ENCODE results near the gene CPNE4. TPM values are rescaled to one million over a fixed set of nuclear protein-coding genes. Genes with fewer than 3 reads are reported as not detected.

CPNE4 gene
- total RNA-seq, 1 experiment from 2014 or later = 0.41 TPM

GRCh38 chr3:132034097-132034485, 723 bp downstream of the CPNE4 start:
- H3K27ac Mint-ChIP-seq (ENCODE audit: unreplicated experiment) = no peak overlapping the region
- H3K9me3 Mint-ChIP-seq (ENCODE audit: unreplicated experiment) = no peaks in the 10 kb centered on the region
- peaks cover 15% of the 10 kb centered on the region for H3K27me3 Mint-ChIP-seq (ENCODE audit: insufficient read depth, unreplicated experiment)
- no peak for DNase-seq
- CTCF ChIA-PET = no interaction called here
- H3K4me1 Mint-ChIP-seq (ENCODE audit: low read depth, unreplicated experiment) = no peaks in the 10 kb centered on the region
- POLR2A ChIA-PET = no interaction called here
- no peak for TF ChIP-seq CTCF (IDR thresholded peaks at IDR 0.05; ENCODE audit: insufficient read depth in 1 of 2, low read depth in 1 of 2, low read length in 1 of 2, severe bottlenecking in 1 of 2, unreplicated experiment in 1 of 2)
- intact Hi-C loops (cut with micrococcal nuclease; ENCODE audit: unreplicated experiment) = no loop called here
- H3K36me3 Mint-ChIP-seq (ENCODE audit: insufficient read depth, unreplicated experiment) = no peaks in the 10 kb centered on the region
- H3K4me3 ChIP-seq (ENCODE audit: low read depth, low read length) = no peak overlapping the region
- H3K36me3 ChIP-seq (ENCODE audit: control insufficient read depth, insufficient read depth, low read length) = no peaks in the 10 kb centered on the region
- no peak overlapping the region for H3K4me3 Mint-ChIP-seq (ENCODE audit: unreplicated experiment)
- no peaks in the 10 kb centered on the region for H3K27me3 ChIP-seq (replicated peaks; ENCODE audit: control insufficient read depth, insufficient read depth, low read length)
- H3K4me1 ChIP-seq = peaks cover under 1% of the 10 kb centered on the region; the same call in 1 of the 2 replicates
- no peaks in the 10 kb centered on the region for H3K9me3 ChIP-seq
- BruUV-seq (replicated peaks) = no TSS peak

GRCh38 chr3:132033471-132033870, 1.3 kb downstream of the CPNE4 start:
- no peak overlapping the region for H3K4me3 Mint-ChIP-seq (ENCODE audit: unreplicated experiment)
- intact Hi-C loops (cut with micrococcal nuclease; ENCODE audit: unreplicated experiment) = no loop called here
- Histone ChIP-seq H3K4me1 (peaks cover 3% of the 10 kb centered on the region; the same call in 1 of the 2 replicates), H3K4me3 (ENCODE audit: low read depth, low read length) (no peak overlapping the region), H3K27me3 (replicated peaks; ENCODE audit: control insufficient read depth, insufficient read depth, low read length) (no peaks in the 10 kb centered on the region), H3K36me3 (ENCODE audit: control insufficient read depth, insufficient read depth, low read length) (no peaks in the 10 kb centered on the region), H3K9me3 (no peaks in the 10 kb centered on the region)
- no peak for TF ChIP-seq CTCF (IDR thresholded peaks at IDR 0.05; ENCODE audit: insufficient read depth in 1 of 2, low read depth in 1 of 2, low read length in 1 of 2, severe bottlenecking in 1 of 2, unreplicated experiment in 1 of 2)
- H3K9me3 Mint-ChIP-seq (ENCODE audit: unreplicated experiment) = no peaks in the 10 kb centered on the region
- H3K27ac Mint-ChIP-seq (ENCODE audit: unreplicated experiment) = no peak overlapping the region
- H3K4me1 Mint-ChIP-seq (ENCODE audit: low read depth, unreplicated experiment) = no peaks in the 10 kb centered on the region
- no TSS peak for BruUV-seq (replicated peaks)
- DNase-seq = no peak
- peaks cover 15% of the 10 kb centered on the region for H3K27me3 Mint-ChIP-seq (ENCODE audit: insufficient read depth, unreplicated experiment)
- POLR2A ChIA-PET = no interaction called here
- CTCF ChIA-PET = no interaction called here
- no peaks in the 10 kb centered on the region for H3K36me3 Mint-ChIP-seq (ENCODE audit: insufficient read depth, unreplicated experiment)

GRCh38 chr3:132032959-132033358, 1.9 kb downstream of the CPNE4 start:
- BruUV-seq (replicated peaks) = no TSS peak
- H3K4me3 Mint-ChIP-seq (ENCODE audit: unreplicated experiment) = no peak overlapping the region
- no peak for DNase-seq
- ChIA-PET POLR2A (no interaction called here), CTCF (no interaction called here)
- Histone ChIP-seq H3K4me3 (ENCODE audit: low read depth, low read length) (no peak overlapping the region), H3K27me3 (replicated peaks; ENCODE audit: control insufficient read depth, insufficient read depth, low read length) (no peaks in the 10 kb centered on the region), H3K4me1 (peaks cover 3% of the 10 kb centered on the region; the same call in 1 of the 2 replicates), H3K36me3 (ENCODE audit: control insufficient read depth, insufficient read depth, low read length) (no peaks in the 10 kb centered on the region), H3K9me3 (no peaks in the 10 kb centered on the region)
- H3K9me3 Mint-ChIP-seq (ENCODE audit: unreplicated experiment) = no peaks in the 10 kb centered on the region
- intact Hi-C loops (cut with micrococcal nuclease; ENCODE audit: unreplicated experiment) = no loop called here
- no peak for TF ChIP-seq CTCF (IDR thresholded peaks at IDR 0.05; ENCODE audit: insufficient read depth in 1 of 2, low read depth in 1 of 2, low read length in 1 of 2, severe bottlenecking in 1 of 2, unreplicated experiment in 1 of 2)
- H3K27ac Mint-ChIP-seq (ENCODE audit: unreplicated experiment) = no peak overlapping the region
- no peaks in the 10 kb centered on the region for H3K36me3 Mint-ChIP-seq (ENCODE audit: insufficient read depth, unreplicated experiment)
- H3K4me1 Mint-ChIP-seq (ENCODE audit: low read depth, unreplicated experiment) = no peaks in the 10 kb centered on the region
- peaks cover 17% of the 10 kb centered on the region for H3K27me3 Mint-ChIP-seq (ENCODE audit: insufficient read depth, unreplicated experiment)
